ENCODE measurements around the gene NUDT22. TPM values are rescaled to one million over a fixed set of nuclear protein-coding genes. Genes with fewer than 3 reads are reported as not detected.
A peak's percentile ranks its signal among the peaks of the same experiment; 100 is the strongest.

NUDT22 gene
- total and polyA plus RNA-seq, 2 of the 4 experiments (the other 2 are of a cell fraction): 21.3 to 44.6 TPM

- peak within 1 kb of the TSS; percentile 96 for H3K4me2 ChIP-seq (ENCODE audit: low read depth, low read length)
- TF ChIP-seq ELK1 (IDR thresholded peaks at IDR 0.05; ENCODE audit: borderline replicate concordance, low read depth, low read length) (no peak), SMC3 (IDR thresholded peaks at IDR 0.05; ENCODE audit: low read depth, low read length) (no peak), FOS (IDR thresholded peaks at IDR 0.05; ENCODE audit: low read depth, low read length) (no peak), CTCF (conservative IDR thresholded peaks at IDR 0.05; ENCODE audit: low read depth, low read length) (0 out of 2 replicates have a peak, but pooled peaks have one; percentile 1), CEBPB (IDR thresholded peaks at IDR 0.05; ENCODE audit: low read depth, low read length) (no peak), RCOR1 (IDR thresholded peaks at IDR 0.05; ENCODE audit: insufficient replicate concordance, low read length) (no peak), MAFK (IDR thresholded peaks at IDR 0.05; ENCODE audit: low read depth, low read length) (no peak), MXI1 (IDR thresholded peaks at IDR 0.05; ENCODE audit: borderline replicate concordance, low read depth, low read length) (peak; percentile 93), CHD1 (IDR thresholded peaks at IDR 0.05; ENCODE audit: low read depth, low read length) (no peak), POLR2A (IDR thresholded peaks at IDR 0.05; ENCODE audit: low read depth, low read length) (peak; percentile 72; the same call in 1 of the 2 replicates), NFE2L2 (IDR thresholded peaks at IDR 0.05; ENCODE audit: low read depth, low read length) (no peak), MAZ (IDR thresholded peaks at IDR 0.05; ENCODE audit: borderline replicate concordance, low read depth, low read length) (peak; percentile 60; the same call in 1 of the 2 replicates)
- TF ChIP-seq, protein P1, sequence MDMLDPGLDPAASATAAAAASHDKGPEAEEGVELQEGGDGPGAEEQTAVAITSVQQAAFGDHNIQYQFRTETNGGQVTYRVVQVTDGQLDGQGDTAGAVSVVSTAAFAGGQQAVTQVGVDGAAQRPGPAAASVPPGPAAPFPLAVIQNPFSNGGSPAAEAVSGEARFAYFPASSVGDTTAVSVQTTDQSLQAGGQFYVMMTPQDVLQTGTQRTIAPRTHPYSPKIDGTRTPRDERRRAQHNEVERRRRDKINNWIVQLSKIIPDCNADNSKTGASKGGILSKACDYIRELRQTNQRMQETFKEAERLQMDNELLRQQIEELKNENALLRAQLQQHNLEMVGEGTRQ (IDR thresholded peaks at IDR 0.05; ENCODE audit: low read depth, low read length): peak; percentile 51; the same call in 1 of the 2 replicates
Measured at GRCh38 chr11:64246871-64247728, 21.0 kb downstream of the NUDT22 start, which contains the start of gene PPP1R14B. Gene PPP1R14B (minus strand): TSS chr11:64246943. CDS start chr11:64246673, 270 bp downstream.

More at GRCh38 chr11:64246871-64247728, 21.0 kb downstream of the NUDT22 start, which contains the start of gene PPP1R14B:
- ChIA-PET POLR2A (ENCODE audit: unreplicated experiment) (interaction anchor here (1.2 kb wide), 1 partner anchor 23 kb away, joined by 3 read pairs; no protein-coding TSS in a partner anchor), CTCF (interaction anchor here (2.1 kb wide), 1 partner anchor 54 kb away, joined by 7 read pairs; no protein-coding TSS in a partner anchor)
- H2BK5ac ChIP-seq (ENCODE audit: low read depth, low read length, poor library complexity, severe bottlenecking): peak within 1 kb of the TSS; percentile 98
- H2AK9ac ChIP-seq (replicated peaks; ENCODE audit: low read depth, low read length, poor library complexity): peak within 1 kb of the TSS; percentile 100
- ATAC-seq (ENCODE audit: low read depth) (peak; percentile 61), DNase-seq (peak; percentile 80)
- peak within 1 kb of the TSS; percentile 100 for H3K4ac ChIP-seq (ENCODE audit: low read depth, low read length)
- peak within 1 kb of the TSS; percentile 95 for H3K56ac ChIP-seq (ENCODE audit: extremely low read depth, insufficient read depth, low read length)
- peak within 1 kb of the TSS; percentile 100 for H3K14ac ChIP-seq (replicated peaks; ENCODE audit: low read depth, low read length)
- peaks cover 5% of the 10 kb centered on the region for H3K9me1 ChIP-seq (ENCODE audit: insufficient read depth, low read length)
- peak within 1 kb of the TSS; percentile 100 for H3K23ac ChIP-seq (ENCODE audit: low read depth, low read length)
- 3% methylated on average over 27 of the region's 74 CpGs; no CpG with 5 or more reads in 1 of the 2 experiments for WGBS, 2 experiments (ENCODE audit: extremely low coverage in 2 of 2, insufficient read length in 1 of 2)
- peak within 1 kb of the TSS; percentile 95 for H3K4me3 ChIP-seq (ENCODE audit: insufficient read depth, low read depth, low read length)
- peaks cover 7 to 37% of the 10 kb centered on the region in 2 experiments; a peak in 3 of 4 replicates for H3K79me1 ChIP-seq (ENCODE audit: low read depth in 1 of 2, low read length in 2 of 2)
- peak within 1 kb of the TSS; percentile 77; the same call in 1 of the 3 replicates for H2BK15ac ChIP-seq (ENCODE audit: low read depth, low read length)
- H2BK20ac ChIP-seq (ENCODE audit: low read depth, low read length): peak within 1 kb of the TSS; percentile 60
- peak within 1 kb of the TSS; percentile 98 for H3K27ac ChIP-seq (ENCODE audit: insufficient read depth, low read length)
- H4K8ac ChIP-seq (ENCODE audit: low read depth in 2 of 2, low read length in 2 of 2): peak within 1 kb of the TSS; percentile 97 to 99
- BruUV-seq (replicated peaks): no TSS peak
- dilution Hi-C loops (cut with HindIII; ENCODE audit: low sequenced_read_pairs, unreplicated experiment): no loop called here
- peaks cover 11% of the 10 kb centered on the region for H3K4me1 ChIP-seq (ENCODE audit: control insufficient read depth, insufficient read depth, low read length)
- peak within 1 kb of the TSS; percentile 98 for H4K91ac ChIP-seq (ENCODE audit: insufficient read depth, low read depth, low read length)
- H3K18ac ChIP-seq (ENCODE audit: low read depth, low read length): peak within 1 kb of the TSS; percentile 64
- intact Hi-C loops (cut with micrococcal nuclease): no loop called here
- peak within 1 kb of the TSS; percentile 92 for H2AFZ ChIP-seq (replicated peaks; ENCODE audit: low read length, poor library complexity)
- no peaks in the 10 kb centered on the region for H3K9me3 ChIP-seq (ENCODE audit: control insufficient read depth, insufficient read depth, low read length)
- H4K5ac ChIP-seq (ENCODE audit: low read depth, low read length): peak within 1 kb of the TSS; percentile 80
- H2BK120ac ChIP-seq (ENCODE audit: low read depth, low read length): peak within 1 kb of the TSS; percentile 92
- H3K36me3 ChIP-seq (ENCODE audit: control insufficient read depth, insufficient read depth, low read length): peaks cover 12% of the 10 kb centered on the region
- H2AK5ac ChIP-seq (ENCODE audit: low read depth, low read length): peak within 1 kb of the TSS; percentile 100
- H4K20me1 ChIP-seq (ENCODE audit: insufficient read depth, low read length): peaks cover 26% of the 10 kb centered on the region
- H3K27me3 ChIP-seq (ENCODE audit: control insufficient read depth, insufficient read depth, low read length): no peaks in the 10 kb centered on the region
- in situ Hi-C loops (cut with MboI; ENCODE audit: low sequenced_read_pairs): no loop called here
- peak within 1 kb of the TSS; percentile 93 for H3K9ac ChIP-seq (ENCODE audit: low read depth, low read length)

All from IMR-90 (cell line).